WTC11 (cell line): Measurements from ENCODE around the gene HAND1. TPM values are rescaled to one million over a fixed set of nuclear protein-coding genes. Genes with fewer than 3 reads are reported as not detected.
A peak's percentile ranks its signal among the peaks of the same experiment; 100 is the strongest.

Source experiments
- ATAC-seq: fragments of 200-7000 bp; cut with Tn5 transposase; 2 replicates; pipeline ENCODE4 v1.10.0; 2021; ENCODE audit warnings: mild to moderate bottlenecking, moderate library complexity
- CTCF ChIA-PET: fragments of 300-600 bp; sonication (Branson Sonifier 250); formaldehyde crosslinking; loops from one replicate; lab custom pipeline; 2021; ENCODE audit warnings: antibody characterized with exemption; lab: Charles Lee
- POLR2A ChIA-PET: fragments of 350-600 bp; sonication (Branson Sonifier 250); formaldehyde crosslinking; loops from one replicate; lab custom pipeline; 2021; ENCODE audit warnings: antibody characterized with exemption; lab: Charles Lee
- DNase-seq: peaks from one replicate; pipeline ENCODE4 v3.0.0; 2021; ENCODE audit warnings: low spot score
- H3K27ac Mint-ChIP-seq: 2 replicates; pipeline ENCODE4 v1.8.0; 2021; ENCODE audit warnings: mixed read lengths
- H3K27me3 Mint-ChIP-seq: 2 replicates; pipeline ENCODE4 v1.8.0; 2021; ENCODE audit warnings: low read depth, mild to moderate bottlenecking, moderate library complexity, mixed read lengths
- H3K36me3 Mint-ChIP-seq: 2 replicates; pipeline ENCODE4 v1.8.0; 2021; ENCODE audit warnings: mixed read lengths
- H3K4me1 Mint-ChIP-seq: 2 replicates; pipeline ENCODE4 v1.8.0; 2022; ENCODE audit warnings: mixed read lengths
- H3K4me3 Mint-ChIP-seq: 2 replicates; pipeline ENCODE4 v1.8.0; 2021; ENCODE audit warnings: mild to moderate bottlenecking, moderate library complexity, mixed read lengths
- H3K9me3 Mint-ChIP-seq: 2 replicates; pipeline ENCODE4 v1.8.0; 2021; ENCODE audit warnings: mixed read lengths
- AFF4 ChIP-seq: sonication (generic); formaldehyde crosslinking; IDR thresholded peaks from 2 replicates; pipeline ENCODE4 v1.8.1; 2023; ENCODE audit warnings: mild to moderate bottlenecking, missing genetic modification reagents, borderline replicate concordance
- ARID4B ChIP-seq: sonication (generic); formaldehyde crosslinking; IDR thresholded peaks from 2 replicates; pipeline ENCODE4 v1.8.0; 2023; ENCODE audit warnings: missing genetic modification reagents, mild to moderate bottlenecking, borderline replicate concordance
- ATF2 ChIP-seq: sonication (generic); formaldehyde crosslinking; IDR thresholded peaks from 2 replicates; pipeline ENCODE4 v1.8.1; 2022; ENCODE audit warnings: low read depth, missing genetic modification reagents, borderline replicate concordance
- CBFB ChIP-seq: sonication (generic); formaldehyde crosslinking; IDR thresholded peaks from 2 replicates; pipeline ENCODE4 v1.8.1; 2022; ENCODE audit warnings: mild to moderate bottlenecking, low read depth, missing genetic modification reagents
- E2F4 ChIP-seq: sonication (generic); formaldehyde crosslinking; IDR thresholded peaks from 2 replicates; pipeline ENCODE4 v1.8.1; 2022; ENCODE audit warnings: low read depth, mild to moderate bottlenecking, moderate library complexity, missing genetic modification reagents, borderline replicate concordance
- ESRRA ChIP-seq: sonication (generic); formaldehyde crosslinking; IDR thresholded peaks from 2 replicates; pipeline ENCODE4 v1.8.1; 2022; ENCODE audit warnings: mild to moderate bottlenecking, missing genetic modification reagents, borderline replicate concordance
- IRF1 ChIP-seq: sonication (generic); formaldehyde crosslinking; IDR thresholded peaks from 2 replicates; pipeline ENCODE4 v1.8.0; 2023; ENCODE audit warnings: missing genetic modification reagents
- KAT7 ChIP-seq: sonication (generic); formaldehyde crosslinking; IDR thresholded peaks from 2 replicates; pipeline ENCODE4 v1.8.1; 2023; ENCODE audit warnings: missing genetic modification reagents, mild to moderate bottlenecking, borderline replicate concordance
- NR2C2 ChIP-seq: sonication (generic); formaldehyde crosslinking; IDR thresholded peaks from 2 replicates; pipeline ENCODE4 v1.8.0; 2022; ENCODE audit warnings: mild to moderate bottlenecking, missing genetic modification reagents
- OVOL2 ChIP-seq: fragments of 250-450 bp; sonication (Bioruptor Pico); IDR thresholded peaks from 2 replicates; pipeline ENCODE4 v1.9.0; 2021; ENCODE audit warnings: mild to moderate bottlenecking, borderline replicate concordance
- RELA ChIP-seq: sonication (generic); formaldehyde crosslinking; IDR thresholded peaks from 2 replicates; pipeline ENCODE4 v1.8.1; 2022; ENCODE audit warnings: missing genetic modification reagents, mild to moderate bottlenecking, borderline replicate concordance
- STAT6 ChIP-seq: sonication (generic); formaldehyde crosslinking; conservative IDR thresholded peaks from 2 replicates; pipeline ENCODE4 v1.8.1; 2023; ENCODE audit warnings: mild to moderate bottlenecking, low read depth, missing genetic modification reagents, moderate library complexity
- TEAD4 ChIP-seq: sonication (generic); formaldehyde crosslinking; IDR thresholded peaks from 2 replicates; pipeline ENCODE4 v1.8.0; 2022; ENCODE audit warnings: mild to moderate bottlenecking, missing genetic modification reagents
- ZBTB21 ChIP-seq: sonication (generic); formaldehyde crosslinking; IDR thresholded peaks from 2 replicates; pipeline ENCODE4 v1.8.1; 2023; ENCODE audit warnings: mild to moderate bottlenecking, missing genetic modification reagents, borderline replicate concordance
- ZNF138 ChIP-seq: sonication (generic); formaldehyde crosslinking; conservative IDR thresholded peaks from 2 replicates; pipeline ENCODE4 v1.8.1; 2022; ENCODE audit warnings: mild to moderate bottlenecking, moderate library complexity, missing genetic modification reagents
- ZNF423 ChIP-seq: fragments of 250-450 bp; sonication (Bioruptor Pico); IDR thresholded peaks from 2 replicates; pipeline ENCODE4 v2.1.2; 2022; ENCODE audit warnings: mild to moderate bottlenecking, moderate library complexity
- ZSCAN18 ChIP-seq: fragments of 250-450 bp; sonication (Bioruptor Pico); IDR thresholded peaks from 2 replicates; pipeline ENCODE4 v2.1.2; 2022; ENCODE audit warnings: mild to moderate bottlenecking, moderate library complexity
- total RNA-seq: library from RNA; stranded (reverse); gene quantifications from 3 replicates; pipeline ENCODE4 v1.2.3, GENCODE V29; 2021

Gene HAND1
- total RNA-seq, 1 experiment from 2014 or later, result not detected

- TF ChIP-seq ESRRA (CRISPR knock-in tag) (no peak), AFF4 (CRISPR knock-in tag) (no peak), OVOL2 (CRISPR knock-in tag) (no peak)
Observed at GRCh38 chr5:154449786-154450185, 28.2 kb downstream of the HAND1 start (continued).

GRCh38 chr5:154447089-154447725 lies 30.8 kb downstream of the HAND1 start:
- H3K36me3 Mint-ChIP-seq, result peaks cover 6% of the 10 kb centered on the region
- ChIA-PET CTCF (interaction anchor here (0.6 to 2.1 kb wide), 5 partner anchors 12 to 375 kb away, joined by 3 to 15 read pairs (median 6); no protein-coding TSS in a partner anchor), POLR2A (no interaction called here)
- H3K4me1 Mint-ChIP-seq, result peaks cover 18% of the 10 kb centered on the region
- H3K27ac Mint-ChIP-seq, result no peak overlapping the region
- peak overlapping the region; percentile 81 for H3K4me3 Mint-ChIP-seq
- no peaks in the 10 kb centered on the region for H3K9me3 Mint-ChIP-seq
- ATAC-seq, result 0 out of 2 replicates have a peak, but pooled peaks have one; percentile 2
- peak; percentile 27 for DNase-seq
- peaks cover 8% of the 10 kb centered on the region for H3K27me3 Mint-ChIP-seq
- TF ChIP-seq ESRRA (CRISPR knock-in tag) (no peak), ATF2 (no peak), NR2C2 (CRISPR knock-in tag) (no peak), TEAD4 (CRISPR knock-in tag) (no peak), IRF1 (no peak), ZBTB21 (CRISPR knock-in tag) (no peak), STAT6 (no peak), KAT7 (CRISPR knock-in tag) (no peak), ARID4B (CRISPR knock-in tag) (no peak), ZSCAN18 (CRISPR knock-in tag) (no peak), RELA (CRISPR knock-in tag) (no peak), ZNF138 (no peak), E2F4 (CRISPR knock-in tag) (no peak), ZNF423 (CRISPR knock-in tag) (no peak), CBFB (no peak)
